ENCODE results near the gene ARHGAP18.

Gene ARHGAP18

GRCh38 chr6:129635396-129636130, 74.4 kb downstream of the ARHGAP18 start:
- Histone ChIP-seq H3K36me3 (peaks cover 36% of the 10 kb centered on the region), H3K4me1 (ENCODE audit: control insufficient read depth in 1 of 2, insufficient read depth in 1 of 2, low read depth in 1 of 2, low read length in 1 of 2) (no peaks in the 10 kb centered on the region), H3K4me3 (ENCODE audit: low read depth in 1 of 2, low read length in 1 of 2) (no peak overlapping the region), H3K27ac (no peak overlapping the region), H3K9me3 (no peaks in the 10 kb centered on the region), H3K27me3 (no peaks in the 10 kb centered on the region)
- TF ChIP-seq CTCF (IDR thresholded peaks at IDR 0.05): no peak

GRCh38 chr6:129634411-129635230, 75.4 kb downstream of the ARHGAP18 start:
- no peaks in the 10 kb centered on the region for H3K9me3 ChIP-seq
- TF ChIP-seq CTCF (IDR thresholded peaks at IDR 0.05): no peak
- H3K27me3 ChIP-seq: no peaks in the 10 kb centered on the region
- no peaks in the 10 kb centered on the region for H3K4me1 ChIP-seq (ENCODE audit: control insufficient read depth in 1 of 2, insufficient read depth in 1 of 2, low read depth in 1 of 2, low read length in 1 of 2)
- H3K36me3 ChIP-seq: peaks cover 36% of the 10 kb centered on the region
- no peak overlapping the region for H3K4me3 ChIP-seq (ENCODE audit: low read depth in 1 of 2, low read length in 1 of 2)
- no peak overlapping the region for H3K27ac ChIP-seq

- Histone ChIP-seq H3K4me3 (ENCODE audit: low read depth in 1 of 2, low read length in 1 of 2) (no peak overlapping the region), H3K27ac (no peak overlapping the region), H3K36me3 (peaks cover 40% of the 10 kb centered on the region), H3K27me3 (no peaks in the 10 kb centered on the region), H3K9me3 (no peaks in the 10 kb centered on the region), H3K4me1 (ENCODE audit: control insufficient read depth in 1 of 2, insufficient read depth in 1 of 2, low read depth in 1 of 2, low read length in 1 of 2) (no peaks in the 10 kb centered on the region)
- TF ChIP-seq CTCF (IDR thresholded peaks at IDR 0.05): no peak
Observed at GRCh38 chr6:129633529-129633928, 76.4 kb downstream of the ARHGAP18 start.

GRCh38 chr6:129632172-129632613, 77.8 kb downstream of the ARHGAP18 start:
- H3K9me3 ChIP-seq: no peaks in the 10 kb centered on the region
- no peak overlapping the region for H3K4me3 ChIP-seq (ENCODE audit: low read depth in 1 of 2, low read length in 1 of 2)
- no peak for TF ChIP-seq CTCF (IDR thresholded peaks at IDR 0.05)
- no peaks in the 10 kb centered on the region for H3K4me1 ChIP-seq (ENCODE audit: control insufficient read depth in 1 of 2, insufficient read depth in 1 of 2, low read depth in 1 of 2, low read length in 1 of 2)
- H3K27me3 ChIP-seq: no peaks in the 10 kb centered on the region
- peaks cover 29% of the 10 kb centered on the region for H3K36me3 ChIP-seq
- no peak overlapping the region for H3K27ac ChIP-seq

- no peaks in the 10 kb centered on the region for H3K27me3 ChIP-seq
- TF ChIP-seq CTCF (IDR thresholded peaks at IDR 0.05): no peak
Observed at GRCh38 chr6:129631070-129631469, 78.9 kb downstream of the ARHGAP18 start.

More at GRCh38 chr6:129631070-129631469, 78.9 kb downstream of the ARHGAP18 start:
- Histone ChIP-seq H3K27ac (no peak overlapping the region), H3K9me3 (no peaks in the 10 kb centered on the region), H3K4me3 (ENCODE audit: low read depth in 1 of 2, low read length in 1 of 2) (no peak overlapping the region), H3K4me1 (ENCODE audit: control insufficient read depth in 1 of 2, insufficient read depth in 1 of 2, low read depth in 1 of 2, low read length in 1 of 2) (no peaks in the 10 kb centered on the region), H3K36me3 (peaks cover 18% of the 10 kb centered on the region)
